HepG2 (cell line): ENCODE data around the gene APOM. TPM values are rescaled to one million over a fixed set of nuclear protein-coding genes. Genes with fewer than 3 reads are reported as not detected.
A peak's percentile ranks its signal among the peaks of the same experiment; 100 is the strongest.

Experiments
- FIP1L1 ChIP-seq: fragments of 200-400 bp; formaldehyde crosslinking; IDR thresholded peaks from 2 replicates; pipeline ENCODE4 v1.6.1; 2018; ENCODE audit warnings: low read depth, mild to moderate bottlenecking, low read length, moderate library complexity, borderline replicate concordance; ENCODE audit not compliant: insufficient read depth
- POLR2AphosphoS5 ChIP-seq: IDR thresholded peaks from 2 replicates; pipeline ENCODE4 v1.6.1; 2012; ENCODE audit warnings: low read depth, low read length
- PPARG ChIP-seq: conservative IDR thresholded peaks from 2 replicates; pipeline ENCODE4 v1.6.1; 2016; ENCODE audit warnings: missing biosample characterization, missing genetic modification reagents
- RNF219 ChIP-seq: sonication (generic); formaldehyde crosslinking; IDR thresholded peaks from 2 replicates; pipeline ENCODE4 v1.5.0; 2020; ENCODE audit warnings: mild to moderate bottlenecking, missing genetic modification reagents
- ZNF484 ChIP-seq: sonication (generic); formaldehyde crosslinking; IDR thresholded peaks from 2 replicates; pipeline ENCODE4 v1.5.1; 2020; ENCODE audit warnings: mild to moderate bottlenecking, low read depth, missing genetic modification reagents, borderline replicate concordance
- ZNF501 ChIP-seq: sonication (generic); formaldehyde crosslinking; IDR thresholded peaks from 2 replicates; pipeline ENCODE4 v1.5.1; 2020; ENCODE audit warnings: mild to moderate bottlenecking, moderate library complexity, missing genetic modification reagents
- polyA plus RNA-seq, 8 experiments: library from polyadenylated mRNA; depleted of rRNA in 3 of 8; stranded (reverse) in 7 of 8; unstranded in 1 of 8; fragments of >200 nt; fragmentation: Illumina TruSeq in 4 of 8; extraction: Trizol in 4 of 8; gene quantifications; 2 replicates each; pipeline versions ENCODE4 v1.2.1 to v1.2.3, GENCODE V29; 2011 to 2016; ENCODE audit warnings: low read depth in 4 of 8, missing spikeins in 1 of 8, mixed read lengths in 1 of 8; ENCODE audit not compliant: insufficient read depth in 1 of 8
- total RNA-seq, 5 experiments: library from RNA; depleted of rRNA; stranded (reverse); fragments of >200 nt; fragmentation: Illumina TruSeq; extraction: Trizol; gene quantifications; 2 replicates each; pipeline ENCODE4 v1.2.3, GENCODE V29; 2016; ENCODE audit warnings: low read depth in 1 of 5
- TF ChIP-seq, protein P1 (sequence below): sonication (generic); formaldehyde crosslinking; IDR thresholded peaks from 2 replicates; pipeline ENCODE4 v1.5.0; 2020; ENCODE audit warnings: mild to moderate bottlenecking, missing genetic modification reagents, borderline replicate concordance
- TF ChIP-seq, protein P2 (sequence below): sonication (generic); formaldehyde crosslinking; IDR thresholded peaks from 2 replicates; pipeline ENCODE4 v1.5.0; 2020; ENCODE audit warnings: mild to moderate bottlenecking, missing genetic modification reagents
- TF ChIP-seq, protein P3 (sequence below): IDR thresholded peaks from 2 replicates; pipeline ENCODE4 v1.6.1; 2016; ENCODE audit warnings: low read depth, borderline replicate concordance
- TF ChIP-seq, protein P4 (sequence below): sonication (generic); formaldehyde crosslinking; IDR thresholded peaks from 2 replicates; pipeline ENCODE4; 2020; ENCODE audit warnings: missing genetic modification reagents, mild to moderate bottlenecking, borderline replicate concordance

Gene APOM
- total and polyA plus RNA-seq, 2 of the 13 experiments (the other 11 are each of a cell fraction or from before 2014, with no cell fraction given), result 98.2 to 1,140 TPM

DNA sequence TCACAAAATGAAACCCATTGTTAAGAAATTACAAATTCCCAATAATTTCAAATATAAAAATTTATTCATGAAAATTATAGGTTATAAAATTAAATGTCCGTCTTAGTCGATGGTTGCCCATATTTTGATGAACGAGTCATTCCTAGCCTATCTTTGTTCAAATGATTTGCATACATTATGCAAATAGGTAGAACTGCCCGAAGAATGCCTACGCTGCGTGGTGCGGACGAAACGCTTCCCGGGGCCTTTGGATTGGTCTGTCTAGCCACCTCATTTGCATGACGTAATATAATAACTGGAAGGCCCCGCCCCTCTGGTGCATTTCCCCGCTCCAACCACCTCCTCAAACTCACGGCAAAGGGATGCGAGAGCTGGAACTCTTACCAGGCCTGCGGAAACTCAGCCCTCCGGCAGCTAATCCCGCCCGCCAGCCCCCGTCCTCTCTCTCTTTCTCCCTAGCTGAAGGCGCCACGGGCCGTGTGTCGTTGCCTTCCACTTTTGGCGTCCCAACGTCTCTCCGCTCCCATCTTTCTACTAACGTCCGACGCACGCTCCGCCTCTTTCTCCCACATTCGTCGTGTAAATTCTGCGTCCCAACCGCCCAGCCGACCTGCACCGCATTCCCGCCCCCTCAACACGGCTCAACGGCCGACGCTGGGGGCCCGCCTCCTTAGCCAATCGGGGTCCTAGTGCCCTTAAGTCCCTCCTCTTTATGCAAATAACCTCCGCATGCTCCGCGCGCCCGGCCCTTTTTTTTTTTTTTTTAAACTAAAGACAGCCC lies 35.7 kb upstream of the APOM start (continued):
- TF ChIP-seq, protein P1, sequence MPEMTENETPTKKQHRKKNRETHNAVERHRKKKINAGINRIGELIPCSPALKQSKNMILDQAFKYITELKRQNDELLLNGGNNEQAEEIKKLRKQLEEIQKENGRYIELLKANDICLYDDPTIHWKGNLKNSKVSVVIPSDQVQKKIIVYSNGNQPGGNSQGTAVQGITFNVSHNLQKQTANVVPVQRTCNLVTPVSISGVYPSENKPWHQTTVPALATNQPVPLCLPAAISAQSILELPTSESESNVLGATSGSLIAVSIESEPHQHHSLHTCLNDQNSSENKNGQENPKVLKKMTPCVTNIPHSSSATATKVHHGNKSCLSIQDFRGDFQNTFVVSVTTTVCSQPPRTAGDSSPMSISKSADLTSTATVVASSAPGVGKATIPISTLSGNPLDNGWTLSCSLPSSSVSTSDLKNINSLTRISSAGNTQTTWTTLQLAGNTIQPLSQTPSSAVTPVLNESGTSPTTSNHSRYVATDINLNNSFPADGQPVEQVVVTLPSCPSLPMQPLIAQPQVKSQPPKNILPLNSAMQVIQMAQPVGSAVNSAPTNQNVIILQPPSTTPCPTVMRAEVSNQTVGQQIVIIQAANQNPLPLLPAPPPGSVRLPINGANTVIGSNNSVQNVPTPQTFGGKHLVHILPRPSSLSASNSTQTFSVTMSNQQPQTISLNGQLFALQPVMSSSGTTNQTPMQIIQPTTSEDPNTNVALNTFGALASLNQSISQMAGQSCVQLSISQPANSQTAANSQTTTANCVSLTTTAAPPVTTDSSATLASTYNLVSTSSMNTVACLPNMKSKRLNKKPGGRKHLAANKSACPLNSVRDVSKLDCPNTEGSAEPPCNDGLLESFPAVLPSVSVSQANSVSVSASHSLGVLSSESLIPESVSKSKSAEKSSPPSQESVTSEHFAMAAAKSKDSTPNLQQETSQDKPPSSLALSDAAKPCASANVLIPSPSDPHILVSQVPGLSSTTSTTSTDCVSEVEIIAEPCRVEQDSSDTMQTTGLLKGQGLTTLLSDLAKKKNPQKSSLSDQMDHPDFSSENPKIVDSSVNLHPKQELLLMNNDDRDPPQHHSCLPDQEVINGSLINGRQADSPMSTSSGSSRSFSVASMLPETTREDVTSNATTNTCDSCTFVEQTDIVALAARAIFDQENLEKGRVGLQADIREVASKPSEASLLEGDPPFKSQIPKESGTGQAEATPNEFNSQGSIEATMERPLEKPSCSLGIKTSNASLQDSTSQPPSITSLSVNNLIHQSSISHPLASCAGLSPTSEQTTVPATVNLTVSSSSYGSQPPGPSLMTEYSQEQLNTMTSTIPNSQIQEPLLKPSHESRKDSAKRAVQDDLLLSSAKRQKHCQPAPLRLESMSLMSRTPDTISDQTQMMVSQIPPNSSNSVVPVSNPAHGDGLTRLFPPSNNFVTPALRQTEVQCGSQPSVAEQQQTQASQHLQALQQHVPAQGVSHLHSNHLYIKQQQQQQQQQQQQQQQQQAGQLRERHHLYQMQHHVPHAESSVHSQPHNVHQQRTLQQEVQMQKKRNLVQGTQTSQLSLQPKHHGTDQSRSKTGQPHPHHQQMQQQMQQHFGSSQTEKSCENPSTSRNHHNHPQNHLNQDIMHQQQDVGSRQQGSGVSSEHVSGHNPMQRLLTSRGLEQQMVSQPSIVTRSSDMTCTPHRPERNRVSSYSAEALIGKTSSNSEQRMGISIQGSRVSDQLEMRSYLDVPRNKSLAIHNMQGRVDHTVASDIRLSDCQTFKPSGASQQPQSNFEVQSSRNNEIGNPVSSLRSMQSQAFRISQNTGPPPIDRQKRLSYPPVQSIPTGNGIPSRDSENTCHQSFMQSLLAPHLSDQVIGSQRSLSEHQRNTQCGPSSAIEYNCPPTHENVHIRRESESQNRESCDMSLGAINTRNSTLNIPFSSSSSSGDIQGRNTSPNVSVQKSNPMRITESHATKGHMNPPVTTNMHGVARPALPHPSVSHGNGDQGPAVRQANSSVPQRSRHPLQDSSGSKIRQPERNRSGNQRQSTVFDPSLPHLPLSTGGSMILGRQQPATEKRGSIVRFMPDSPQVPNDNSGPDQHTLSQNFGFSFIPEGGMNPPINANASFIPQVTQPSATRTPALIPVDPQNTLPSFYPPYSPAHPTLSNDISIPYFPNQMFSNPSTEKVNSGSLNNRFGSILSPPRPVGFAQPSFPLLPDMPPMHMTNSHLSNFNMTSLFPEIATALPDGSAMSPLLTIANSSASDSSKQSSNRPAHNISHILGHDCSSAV (CRISPR knock-in tag), result 0 out of 2 replicates have a peak, but pooled peaks have one; percentile 33
- TF ChIP-seq PPARG (CRISPR knock-in tag) (no peak), ZNF501 (no peak; the same call in 1 of the 2 replicates), ZNF484 (CRISPR knock-in tag) (no peak), RNF219 (CRISPR knock-in tag) (0 out of 2 replicates have a peak, but pooled peaks have one; percentile 52), FIP1L1 (0 out of 2 replicates have a peak, but pooled peaks have one; percentile 63), POLR2AphosphoS5 (peak; percentile 81)
- TF ChIP-seq, protein P2, sequence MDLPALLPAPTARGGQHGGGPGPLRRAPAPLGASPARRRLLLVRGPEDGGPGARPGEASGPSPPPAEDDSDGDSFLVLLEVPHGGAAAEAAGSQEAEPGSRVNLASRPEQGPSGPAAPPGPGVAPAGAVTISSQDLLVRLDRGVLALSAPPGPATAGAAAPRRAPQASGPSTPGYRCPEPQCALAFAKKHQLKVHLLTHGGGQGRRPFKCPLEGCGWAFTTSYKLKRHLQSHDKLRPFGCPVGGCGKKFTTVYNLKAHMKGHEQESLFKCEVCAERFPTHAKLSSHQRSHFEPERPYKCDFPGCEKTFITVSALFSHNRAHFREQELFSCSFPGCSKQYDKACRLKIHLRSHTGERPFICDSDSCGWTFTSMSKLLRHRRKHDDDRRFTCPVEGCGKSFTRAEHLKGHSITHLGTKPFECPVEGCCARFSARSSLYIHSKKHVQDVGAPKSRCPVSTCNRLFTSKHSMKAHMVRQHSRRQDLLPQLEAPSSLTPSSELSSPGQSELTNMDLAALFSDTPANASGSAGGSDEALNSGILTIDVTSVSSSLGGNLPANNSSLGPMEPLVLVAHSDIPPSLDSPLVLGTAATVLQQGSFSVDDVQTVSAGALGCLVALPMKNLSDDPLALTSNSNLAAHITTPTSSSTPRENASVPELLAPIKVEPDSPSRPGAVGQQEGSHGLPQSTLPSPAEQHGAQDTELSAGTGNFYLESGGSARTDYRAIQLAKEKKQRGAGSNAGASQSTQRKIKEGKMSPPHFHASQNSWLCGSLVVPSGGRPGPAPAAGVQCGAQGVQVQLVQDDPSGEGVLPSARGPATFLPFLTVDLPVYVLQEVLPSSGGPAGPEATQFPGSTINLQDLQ (CRISPR knock-in tag), result no peak
- TF ChIP-seq, protein P3, sequence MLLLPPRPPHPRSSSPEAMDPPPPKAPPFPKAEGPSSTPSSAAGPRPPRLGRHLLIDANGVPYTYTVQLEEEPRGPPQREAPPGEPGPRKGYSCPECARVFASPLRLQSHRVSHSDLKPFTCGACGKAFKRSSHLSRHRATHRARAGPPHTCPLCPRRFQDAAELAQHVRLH, result peak; percentile 82; the same call in 1 of the 2 replicates
- TF ChIP-seq, protein P4, sequence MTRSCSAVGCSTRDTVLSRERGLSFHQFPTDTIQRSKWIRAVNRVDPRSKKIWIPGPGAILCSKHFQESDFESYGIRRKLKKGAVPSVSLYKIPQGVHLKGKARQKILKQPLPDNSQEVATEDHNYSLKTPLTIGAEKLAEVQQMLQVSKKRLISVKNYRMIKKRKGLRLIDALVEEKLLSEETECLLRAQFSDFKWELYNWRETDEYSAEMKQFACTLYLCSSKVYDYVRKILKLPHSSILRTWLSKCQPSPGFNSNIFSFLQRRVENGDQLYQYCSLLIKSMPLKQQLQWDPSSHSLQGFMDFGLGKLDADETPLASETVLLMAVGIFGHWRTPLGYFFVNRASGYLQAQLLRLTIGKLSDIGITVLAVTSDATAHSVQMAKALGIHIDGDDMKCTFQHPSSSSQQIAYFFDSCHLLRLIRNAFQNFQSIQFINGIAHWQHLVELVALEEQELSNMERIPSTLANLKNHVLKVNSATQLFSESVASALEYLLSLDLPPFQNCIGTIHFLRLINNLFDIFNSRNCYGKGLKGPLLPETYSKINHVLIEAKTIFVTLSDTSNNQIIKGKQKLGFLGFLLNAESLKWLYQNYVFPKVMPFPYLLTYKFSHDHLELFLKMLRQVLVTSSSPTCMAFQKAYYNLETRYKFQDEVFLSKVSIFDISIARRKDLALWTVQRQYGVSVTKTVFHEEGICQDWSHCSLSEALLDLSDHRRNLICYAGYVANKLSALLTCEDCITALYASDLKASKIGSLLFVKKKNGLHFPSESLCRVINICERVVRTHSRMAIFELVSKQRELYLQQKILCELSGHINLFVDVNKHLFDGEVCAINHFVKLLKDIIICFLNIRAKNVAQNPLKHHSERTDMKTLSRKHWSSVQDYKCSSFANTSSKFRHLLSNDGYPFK (CRISPR knock-in tag), result no peak; the same call in none of the 2 replicates
